Parathyroid adenoma (tissue), 2 donors: ENCODE measurements around the gene UTP25.

Experiments
- H2AFZ ChIP-seq: fragments of 300-600 bp; sonication (generic); one replicate; pipeline ENCODE4 v1.7.0; 2017; ENCODE audit warnings: antibody characterized with exemption, mild to moderate bottlenecking
- H3K27ac ChIP-seq: fragments of 300-600 bp; sonication (generic); one replicate; pipeline ENCODE4 v1.7.0; 2017
- H3K27me3 ChIP-seq: fragments of 300-600 bp; sonication (generic); one replicate; pipeline ENCODE4 v1.7.0; 2017; ENCODE audit warnings: low read length; ENCODE audit not compliant: control insufficient read depth, insufficient read depth
- H3K36me3 ChIP-seq: fragments of 300-600 bp; sonication (generic); one replicate; pipeline ENCODE4 v1.7.0; 2017; ENCODE audit warnings: low read length; ENCODE audit not compliant: control insufficient read depth, insufficient read depth
- H3K4me1 ChIP-seq: fragments of 300-600 bp; sonication (generic); one replicate; pipeline ENCODE4 v1.7.0; 2017; ENCODE audit warnings: control low read depth
- H3K4me2 ChIP-seq: fragments of 300-600 bp; sonication (generic); one replicate; pipeline ENCODE4 v1.7.0; 2017; ENCODE audit warnings: low read length
- H3K4me3 ChIP-seq: fragments of 300-600 bp; sonication (generic); one replicate; pipeline ENCODE4 v1.7.0; 2017; ENCODE audit warnings: low read depth, low read length
- H3K79me2 ChIP-seq: fragments of 300-600 bp; sonication (generic); one replicate; pipeline ENCODE4 v1.7.0; 2017; ENCODE audit warnings: control low read depth
- H3K9ac ChIP-seq: fragments of 300-600 bp; sonication (generic); one replicate; pipeline ENCODE4 v1.7.0; 2017; ENCODE audit warnings: mild to moderate bottlenecking
- H3K9me3 ChIP-seq: fragments of 300-600 bp; sonication (generic); one replicate; pipeline ENCODE4 v1.7.0; 2017; ENCODE audit warnings: low read length; ENCODE audit not compliant: control insufficient read depth
- TF ChIP-seq, protein P1 (sequence below): fragments of 300-600 bp; sonication (generic); IDR thresholded peaks from one replicate; pipeline ENCODE4 v1.7.0; 2017; ENCODE audit warnings: antibody characterized with exemption, mild to moderate bottlenecking
- donor health status: primary hyperparathyroidism.

The UTP25 gene

DNA sequence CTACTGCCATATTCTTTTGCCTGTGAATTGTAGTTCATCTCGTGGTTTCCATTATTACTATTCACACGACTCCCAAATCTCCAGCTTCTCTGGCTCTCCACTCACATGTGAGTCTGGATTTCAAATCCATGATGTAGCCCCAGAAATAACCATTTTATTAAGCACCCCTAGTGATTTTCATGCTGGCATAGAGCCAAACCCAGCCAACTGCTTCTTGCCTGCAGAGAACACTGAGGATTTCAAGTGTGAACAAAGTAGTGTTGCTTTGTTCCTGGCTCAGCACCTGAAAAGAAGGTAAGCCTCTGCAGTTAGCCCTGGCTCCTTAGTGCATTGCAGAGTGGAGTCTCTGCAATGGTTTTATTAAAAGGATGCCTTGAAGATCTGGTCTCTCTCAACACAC, 25.9 kb downstream of the UTP25 start:
- Histone ChIP-seq H3K9ac (no peak overlapping the region), H3K27ac (no peak overlapping the region), H3K36me3 (no peaks in the 10 kb centered on the region)

DNA sequence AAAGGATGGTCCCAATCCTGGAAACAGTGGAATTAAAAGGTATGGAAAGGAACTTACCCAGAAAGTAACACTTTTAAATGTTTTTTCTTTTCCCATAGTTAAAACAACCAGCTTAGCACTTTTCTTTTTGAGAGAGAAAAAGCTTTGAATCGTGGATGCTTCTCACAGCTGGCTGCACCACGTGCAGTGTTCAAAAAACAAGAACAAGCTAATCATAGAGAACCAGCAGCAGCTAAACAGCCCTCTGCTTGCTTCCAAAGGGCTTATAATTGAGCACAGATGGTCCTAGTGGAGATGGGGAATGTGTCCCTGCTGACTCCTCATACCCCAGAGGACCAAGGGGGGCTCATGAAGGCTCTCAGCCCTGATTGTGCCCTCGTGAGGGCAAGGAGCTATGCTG, 26.4 kb downstream of the UTP25 start:
- Histone ChIP-seq H3K4me3 (no peak overlapping the region), H3K27ac (no peak overlapping the region), H2AFZ (no peak overlapping the region), H3K9ac (no peak overlapping the region), H3K36me3 (no peaks in the 10 kb centered on the region), H3K4me1 (no peaks in the 10 kb centered on the region), H3K9me3 (no peaks in the 10 kb centered on the region), H3K79me2 (no peaks in the 10 kb centered on the region), H3K27me3 (no peaks in the 10 kb centered on the region), H3K4me2 (no peak overlapping the region)
- TF ChIP-seq, protein P1, sequence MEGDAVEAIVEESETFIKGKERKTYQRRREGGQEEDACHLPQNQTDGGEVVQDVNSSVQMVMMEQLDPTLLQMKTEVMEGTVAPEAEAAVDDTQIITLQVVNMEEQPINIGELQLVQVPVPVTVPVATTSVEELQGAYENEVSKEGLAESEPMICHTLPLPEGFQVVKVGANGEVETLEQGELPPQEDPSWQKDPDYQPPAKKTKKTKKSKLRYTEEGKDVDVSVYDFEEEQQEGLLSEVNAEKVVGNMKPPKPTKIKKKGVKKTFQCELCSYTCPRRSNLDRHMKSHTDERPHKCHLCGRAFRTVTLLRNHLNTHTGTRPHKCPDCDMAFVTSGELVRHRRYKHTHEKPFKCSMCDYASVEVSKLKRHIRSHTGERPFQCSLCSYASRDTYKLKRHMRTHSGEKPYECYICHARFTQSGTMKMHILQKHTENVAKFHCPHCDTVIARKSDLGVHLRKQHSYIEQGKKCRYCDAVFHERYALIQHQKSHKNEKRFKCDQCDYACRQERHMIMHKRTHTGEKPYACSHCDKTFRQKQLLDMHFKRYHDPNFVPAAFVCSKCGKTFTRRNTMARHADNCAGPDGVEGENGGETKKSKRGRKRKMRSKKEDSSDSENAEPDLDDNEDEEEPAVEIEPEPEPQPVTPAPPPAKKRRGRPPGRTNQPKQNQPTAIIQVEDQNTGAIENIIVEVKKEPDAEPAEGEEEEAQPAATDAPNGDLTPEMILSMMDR: no peak

More for the DNA sequence above, 25.9 kb downstream of the UTP25 start:
- Histone ChIP-seq H3K79me2 (no peaks in the 10 kb centered on the region), H3K4me3 (no peak overlapping the region), H3K4me1 (no peaks in the 10 kb centered on the region), H3K9me3 (no peaks in the 10 kb centered on the region), H2AFZ (no peak overlapping the region), H3K4me2 (no peak overlapping the region), H3K27me3 (no peaks in the 10 kb centered on the region)
- TF ChIP-seq, protein P1: no peak

DNA sequence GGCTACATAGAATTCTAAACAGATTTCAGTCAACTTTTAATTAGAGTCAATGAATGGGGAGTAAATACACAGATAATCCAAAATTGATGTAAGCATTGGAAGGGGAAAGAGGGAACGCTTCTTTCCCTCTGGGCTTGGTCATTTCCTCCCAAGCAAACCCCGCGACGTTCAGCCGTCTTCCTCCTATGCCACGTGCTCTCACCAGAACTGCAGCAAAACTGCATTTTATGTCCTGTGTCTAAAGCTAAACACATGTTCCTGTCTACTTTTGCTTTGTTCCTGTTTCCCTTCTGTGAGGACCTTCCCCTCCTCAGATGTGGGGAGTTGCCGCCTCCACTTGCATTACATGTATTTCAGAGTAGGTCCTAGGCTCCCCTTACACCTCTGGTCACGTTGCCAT, 27.2 kb downstream of the UTP25 start:
- Histone ChIP-seq H2AFZ (no peak overlapping the region), H3K79me2 (no peaks in the 10 kb centered on the region), H3K27me3 (no peaks in the 10 kb centered on the region), H3K4me1 (no peaks in the 10 kb centered on the region), H3K9me3 (no peaks in the 10 kb centered on the region), H3K4me3 (no peak overlapping the region), H3K4me2 (no peak overlapping the region), H3K9ac (no peak overlapping the region), H3K27ac (no peak overlapping the region), H3K36me3 (no peaks in the 10 kb centered on the region)
- TF ChIP-seq, protein P1: no peak

DNA sequence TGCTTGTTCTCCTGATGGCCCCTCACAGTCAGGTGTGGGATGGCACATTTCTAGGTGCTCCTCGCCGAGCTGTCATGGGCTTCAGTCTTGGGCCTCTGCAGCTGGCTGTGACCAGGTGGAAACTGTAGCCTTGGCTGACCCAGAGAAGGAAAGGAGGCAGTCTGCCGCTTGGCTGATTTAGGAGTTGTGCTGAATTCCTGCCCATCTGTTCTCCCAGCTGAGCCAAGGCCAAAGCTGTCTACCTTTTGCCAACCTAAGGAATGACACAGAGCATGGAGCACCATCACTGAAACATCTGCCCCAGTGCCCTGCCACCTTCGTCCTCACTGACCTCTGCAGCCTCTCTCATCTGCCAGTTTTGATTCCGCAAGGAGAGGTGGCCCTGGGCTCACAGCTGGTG, 27.9 kb downstream of the UTP25 start:
- H3K4me1 ChIP-seq: no peaks in the 10 kb centered on the region
- no peaks in the 10 kb centered on the region for H3K79me2 ChIP-seq
- no peak overlapping the region for H3K9ac ChIP-seq
- H3K36me3 ChIP-seq: no peaks in the 10 kb centered on the region
- no peak overlapping the region for H3K27ac ChIP-seq
- H3K9me3 ChIP-seq: no peaks in the 10 kb centered on the region
- TF ChIP-seq, protein P1: no peak
- no peak overlapping the region for H2AFZ ChIP-seq
- no peak overlapping the region for H3K4me2 ChIP-seq
- no peak overlapping the region for H3K4me3 ChIP-seq
- no peaks in the 10 kb centered on the region for H3K27me3 ChIP-seq

DNA sequence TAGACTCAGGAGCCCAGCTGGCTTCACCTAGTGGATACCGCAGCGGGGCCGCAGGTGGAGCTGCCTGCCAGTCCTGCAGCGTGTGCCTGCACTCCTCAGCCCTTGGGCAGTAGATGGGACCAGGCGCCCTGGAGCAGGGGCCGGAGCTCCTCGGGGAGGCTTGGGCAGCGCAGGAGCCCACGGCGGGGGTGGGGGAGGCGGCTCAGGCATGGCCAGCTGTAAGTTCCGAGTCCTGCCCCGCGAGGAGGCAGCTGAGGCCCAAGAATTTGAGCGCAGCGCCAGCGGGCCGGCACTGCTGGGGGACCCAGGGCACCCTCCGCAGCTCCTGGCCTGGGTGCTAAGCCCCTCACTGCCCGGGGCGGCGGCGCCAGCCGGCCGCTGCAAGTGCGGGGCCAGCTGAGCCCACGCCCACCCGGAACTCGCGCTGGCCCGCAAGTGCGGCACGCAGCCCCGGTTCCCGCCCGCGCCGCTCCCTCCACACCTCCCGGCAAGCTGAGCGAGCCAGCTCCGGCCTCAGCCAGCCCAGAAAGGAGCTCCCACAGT, 30.9 kb downstream of the UTP25 start:
- no peaks in the 10 kb centered on the region for H3K27me3 ChIP-seq
- H3K4me3 ChIP-seq: no peak overlapping the region
- H3K27ac ChIP-seq: no peak overlapping the region
- no peak overlapping the region for H2AFZ ChIP-seq
- no peak overlapping the region for H3K9ac ChIP-seq
- H3K79me2 ChIP-seq: no peaks in the 10 kb centered on the region
- H3K4me1 ChIP-seq: no peaks in the 10 kb centered on the region
- no peak overlapping the region for H3K4me2 ChIP-seq
- TF ChIP-seq, protein P1: no peak
- no peaks in the 10 kb centered on the region for H3K36me3 ChIP-seq
- H3K9me3 ChIP-seq: no peaks in the 10 kb centered on the region
